NCI-H2196 (cell line): ENCODE measurements around the gene KLF9.
A peak's percentile ranks its signal among the peaks of the same experiment; 100 is the strongest.

Experiments
- DNase-seq: peaks from one replicate; lab custom pipeline; 2025; ENCODE audit not compliant: unreplicated experiment; lab: John Stamatoyannopoulos, UW

The KLF9 gene

GRCh38 chr9:70422371-70423043 is 8.1 kb upstream of the KLF9 start:
- DNase-seq = no peak

GRCh38 chr9:70421272-70422180 is 7.1 kb upstream of the KLF9 start:
- DNase-seq = no peak

GRCh38 chr9:70420441-70421271 is 6.2 kb upstream of the KLF9 start:
- peak; percentile 85 for DNase-seq

- peak; percentile 92 for DNase-seq
Measured at GRCh38 chr9:70419556-70420440, 5.3 kb upstream of the KLF9 start.

- DNase-seq = peak; percentile 79
Measured at GRCh38 chr9:70418822-70419555, 4.5 kb upstream of the KLF9 start.

GRCh38 chr9:70415476-70415875 is 1.0 kb upstream of the KLF9 start:
- no peak for DNase-seq

GRCh38 chr9:70415041-70415440 is 584 bp upstream of the KLF9 start:
- no peak for DNase-seq

GRCh38 chr9:70413464-70413798 is 1.0 kb downstream of the KLF9 start:
- peak; percentile 50 for DNase-seq

GRCh38 chr9:70412832-70413463 is 1.5 kb downstream of the KLF9 start:
- DNase-seq = peak; percentile 52

GRCh38 chr9:70411930-70412831 is 2.3 kb downstream of the KLF9 start:
- no peak for DNase-seq

GRCh38 chr9:70411121-70411929 is 3.1 kb downstream of the KLF9 start:
- no peak for DNase-seq

GRCh38 chr9:70410368-70410767 is 4.1 kb downstream of the KLF9 start:
- no peak for DNase-seq

- DNase-seq = no peak
Measured at GRCh38 chr9:70409800-70410199, 4.7 kb downstream of the KLF9 start.

- DNase-seq = no peak
Measured at GRCh38 chr9:70409280-70409679, 5.2 kb downstream of the KLF9 start.

GRCh38 chr9:70408393-70409040 is 5.9 kb downstream of the KLF9 start:
- no peak for DNase-seq

- no peak for DNase-seq
Measured at GRCh38 chr9:70407081-70407503, 7.4 kb downstream of the KLF9 start.

- no peak for DNase-seq
Measured at GRCh38 chr9:70406434-70406862, 8.0 kb downstream of the KLF9 start.
